HG02763 (cell line): ENCODE data around the gene PDZD8.
"Not testable (repeated sequence)": the region's sequence is repeated elsewhere in the genome, so short reads cannot be mapped to it uniquely, and the experiment has no call there.

ENCODE experiments used
- ATAC-seq: cut with Tn5 transposase; IDR thresholded peaks from one replicate; pipeline ENCODE4 v1.9.1; 2021; ENCODE audit warnings: mild to moderate bottlenecking, moderate library complexity; ENCODE audit not compliant: unreplicated experiment

Gene PDZD8

GRCh38 chr10:117257721-117258120, 117.5 kb downstream of the PDZD8 start:
- no peak for ATAC-seq

GRCh38 chr10:117256910-117257309, 118.3 kb downstream of the PDZD8 start:
- ATAC-seq = no peak

GRCh38 chr10:117255835-117256460, 119.3 kb downstream of the PDZD8 start:
- no peak for ATAC-seq

GRCh38 chr10:117254774-117255735, 120.2 kb downstream of the PDZD8 start:
- ATAC-seq = no peak

- ATAC-seq = no peak
Measured at GRCh38 chr10:117254338-117254737, 120.9 kb downstream of the PDZD8 start.

- ATAC-seq = no peak
Measured at GRCh38 chr10:117253908-117254307, 121.3 kb downstream of the PDZD8 start.

- ATAC-seq = no peak
Measured at GRCh38 chr10:117250411-117250810, 124.8 kb downstream of the PDZD8 start.

GRCh38 chr10:117249493-117250093, 125.6 kb downstream of the PDZD8 start:
- no peak for ATAC-seq

- ATAC-seq = no peak
Measured at GRCh38 chr10:117248750-117249465, 126.3 kb downstream of the PDZD8 start.

- ATAC-seq = no peak
Measured at GRCh38 chr10:117246997-117247671, 128.1 kb downstream of the PDZD8 start.

GRCh38 chr10:117242463-117242832, 132.8 kb downstream of the PDZD8 start:
- no peak for ATAC-seq

- ATAC-seq = no peak
Measured at GRCh38 chr10:117241541-117242462, 133.4 kb downstream of the PDZD8 start.

GRCh38 chr10:117240621-117241529, 134.4 kb downstream of the PDZD8 start, which contains the start of gene SLC18A2:
SLC18A2 (plus strand) TSS chr10:117241114; CDS start chr10:117241694, 580 bp downstream.
- no peak for ATAC-seq

GRCh38 chr10:117239721-117240620, 135.3 kb downstream of the PDZD8 start:
- no peak for ATAC-seq

- no peak for ATAC-seq
Measured at GRCh38 chr10:117239051-117239450, 136.2 kb downstream of the PDZD8 start.

GRCh38 chr10:117237401-117237991, 137.7 kb downstream of the PDZD8 start:
- no peak for ATAC-seq

- not testable (repeated sequence) for ATAC-seq
Measured at GRCh38 chr10:117230107-117230506, 145.1 kb downstream of the PDZD8 start.
